Left lobe of liver (tissue), 2 donors: ENCODE results near the gene SLC2A10. TPM values are rescaled to one million over a fixed set of nuclear protein-coding genes. Genes with fewer than 3 reads are reported as not detected.
A peak's percentile ranks its signal among the peaks of the same experiment; 100 is the strongest.

Source experiments
- ATAC-seq: fragments of 200-7000 bp; cut with Tn5 transposase; one replicate; pipeline ENCODE4 v1.9.1; 2020; ENCODE audit warnings: mild to moderate bottlenecking, moderate library complexity
- DNase-seq: peaks from one replicate; pipeline ENCODE4 v3.0.0-alpha.2; 2020; ENCODE audit warnings: low spot score
- total RNA-seq: library from RNA; stranded (reverse); gene quantifications from one replicate; pipeline ENCODE4 v1.2.1, GENCODE V29; 2021
- donor health status: DM: no; HTN: no; CAD: no; lungs with moderate emphysema.
- donor health status: DM: no; HTN: yes; CAD: no.

The SLC2A10 gene
- total RNA-seq, 1 donor from 2014 or later: 44.8 TPM

GRCh38 chr20:46724343-46724959 lies 15.0 kb downstream of the SLC2A10 start:
- no peak for ATAC-seq
- no peak for DNase-seq

- DNase-seq: no peak
- no peak for ATAC-seq
Observed at GRCh38 chr20:46725186-46726165, 16.0 kb downstream of the SLC2A10 start.

- ATAC-seq (no peak), DNase-seq (no peak)
Observed at GRCh38 chr20:46731770-46732169, 22.3 kb downstream of the SLC2A10 start.

GRCh38 chr20:46735436-46735835 lies 26.0 kb downstream of the SLC2A10 start:
- DNase-seq: no peak
- ATAC-seq: no peak

GRCh38 chr20:46739431-46740213 lies 30.2 kb downstream of the SLC2A10 start:
- DNase-seq (no peak), ATAC-seq (no peak)

GRCh38 chr20:46740214-46740609 lies 30.8 kb downstream of the SLC2A10 start:
- ATAC-seq (no peak), DNase-seq (no peak)

GRCh38 chr20:46741924-46742668 lies 32.6 kb downstream of the SLC2A10 start:
- ATAC-seq: no peak

GRCh38 chr20:46742669-46743045 lies 33.2 kb downstream of the SLC2A10 start:
- ATAC-seq (no peak), DNase-seq (no peak)

More at GRCh38 chr20:46741924-46742668, 32.6 kb downstream of the SLC2A10 start:
- DNase-seq: no peak

- ATAC-seq (no peak), DNase-seq (no peak)
Observed at GRCh38 chr20:46743088-46743487, 33.6 kb downstream of the SLC2A10 start.

- DNase-seq (no peak), ATAC-seq (no peak)
Observed at GRCh38 chr20:46746956-46747526, 37.6 kb downstream of the SLC2A10 start.

- DNase-seq (no peak), ATAC-seq (no peak)
Observed at GRCh38 chr20:46749147-46749546, 39.7 kb downstream of the SLC2A10 start.

GRCh38 chr20:46751856-46752255 lies 42.4 kb downstream of the SLC2A10 start:
- ATAC-seq (no peak), DNase-seq (no peak)

- peak; percentile 74 for ATAC-seq
- DNase-seq: no peak
Observed at GRCh38 chr20:46752728-46753127, 43.3 kb downstream of the SLC2A10 start.

GRCh38 chr20:46755483-46756413 lies 46.3 kb downstream of the SLC2A10 start:
- no peak for DNase-seq
- ATAC-seq: no peak

- DNase-seq (no peak), ATAC-seq (no peak)
Observed at GRCh38 chr20:46756419-46756818, 47.0 kb downstream of the SLC2A10 start.

GRCh38 chr20:46757135-46757534 lies 47.7 kb downstream of the SLC2A10 start:
- ATAC-seq (no peak), DNase-seq (no peak)

GRCh38 chr20:46757754-46758678 lies 48.6 kb downstream of the SLC2A10 start:
- ATAC-seq: peak; percentile 94
- DNase-seq: peak; percentile 54
